WTC11 (cell line): ENCODE results near the gene CSNK1G1.

ENCODE experiments used
- NFYB ChIP-seq: sonication (generic); formaldehyde crosslinking; conservative IDR thresholded peaks from 2 replicates; pipeline ENCODE4 v1.8.0; 2022; ENCODE audit warnings: low read depth, missing genetic modification reagents
- TF ChIP-seq, protein P1 (sequence below): fragments of 200-600 bp; IDR thresholded peaks from 2 replicates; pipeline ENCODE4 v1.8.0; 2022; ENCODE audit warnings: antibody characterized with exemption

DNA sequence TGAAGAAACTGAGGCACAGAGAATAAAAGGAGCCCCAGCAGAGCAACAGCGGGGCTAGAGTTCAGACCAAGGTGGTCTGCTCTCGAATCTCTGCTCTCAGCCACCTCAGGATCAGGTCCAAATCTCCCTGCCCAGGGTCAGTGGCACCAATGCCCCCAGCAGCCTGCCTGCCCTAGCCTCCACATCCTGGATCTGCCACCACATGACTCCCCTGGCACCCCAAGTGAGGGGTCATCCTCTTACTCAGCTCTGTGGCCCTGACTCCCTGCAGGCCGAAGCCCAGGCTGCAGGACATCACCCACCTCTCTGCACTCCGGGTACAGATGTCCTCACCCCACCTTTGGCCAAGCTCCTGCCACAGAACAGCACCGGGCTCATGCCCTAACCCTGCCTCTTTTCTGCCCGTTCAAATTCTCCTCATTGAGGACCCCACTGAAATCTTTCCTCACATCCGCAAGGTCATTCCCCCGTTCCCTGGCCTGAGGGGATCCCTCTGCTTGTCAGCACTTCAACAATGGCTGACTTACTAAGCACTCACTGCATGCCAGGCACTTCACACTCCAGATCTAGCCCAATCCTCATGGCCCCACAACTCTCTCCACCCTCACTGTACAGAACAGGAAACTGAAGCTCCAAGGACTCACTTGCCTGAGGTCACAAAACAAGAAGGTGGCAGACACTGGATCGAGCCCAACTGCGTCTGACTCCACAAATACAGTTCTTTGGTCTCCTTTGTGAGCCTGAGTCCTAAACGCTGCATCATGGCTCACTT, 197.4 kb downstream of the CSNK1G1 start:
- TF ChIP-seq NFYB (CRISPR knock-in tag): no peak
- TF ChIP-seq, protein P1, sequence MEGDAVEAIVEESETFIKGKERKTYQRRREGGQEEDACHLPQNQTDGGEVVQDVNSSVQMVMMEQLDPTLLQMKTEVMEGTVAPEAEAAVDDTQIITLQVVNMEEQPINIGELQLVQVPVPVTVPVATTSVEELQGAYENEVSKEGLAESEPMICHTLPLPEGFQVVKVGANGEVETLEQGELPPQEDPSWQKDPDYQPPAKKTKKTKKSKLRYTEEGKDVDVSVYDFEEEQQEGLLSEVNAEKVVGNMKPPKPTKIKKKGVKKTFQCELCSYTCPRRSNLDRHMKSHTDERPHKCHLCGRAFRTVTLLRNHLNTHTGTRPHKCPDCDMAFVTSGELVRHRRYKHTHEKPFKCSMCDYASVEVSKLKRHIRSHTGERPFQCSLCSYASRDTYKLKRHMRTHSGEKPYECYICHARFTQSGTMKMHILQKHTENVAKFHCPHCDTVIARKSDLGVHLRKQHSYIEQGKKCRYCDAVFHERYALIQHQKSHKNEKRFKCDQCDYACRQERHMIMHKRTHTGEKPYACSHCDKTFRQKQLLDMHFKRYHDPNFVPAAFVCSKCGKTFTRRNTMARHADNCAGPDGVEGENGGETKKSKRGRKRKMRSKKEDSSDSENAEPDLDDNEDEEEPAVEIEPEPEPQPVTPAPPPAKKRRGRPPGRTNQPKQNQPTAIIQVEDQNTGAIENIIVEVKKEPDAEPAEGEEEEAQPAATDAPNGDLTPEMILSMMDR: no peak
